ENCODE data around the gene RIC3.

The RIC3 gene

DNA sequence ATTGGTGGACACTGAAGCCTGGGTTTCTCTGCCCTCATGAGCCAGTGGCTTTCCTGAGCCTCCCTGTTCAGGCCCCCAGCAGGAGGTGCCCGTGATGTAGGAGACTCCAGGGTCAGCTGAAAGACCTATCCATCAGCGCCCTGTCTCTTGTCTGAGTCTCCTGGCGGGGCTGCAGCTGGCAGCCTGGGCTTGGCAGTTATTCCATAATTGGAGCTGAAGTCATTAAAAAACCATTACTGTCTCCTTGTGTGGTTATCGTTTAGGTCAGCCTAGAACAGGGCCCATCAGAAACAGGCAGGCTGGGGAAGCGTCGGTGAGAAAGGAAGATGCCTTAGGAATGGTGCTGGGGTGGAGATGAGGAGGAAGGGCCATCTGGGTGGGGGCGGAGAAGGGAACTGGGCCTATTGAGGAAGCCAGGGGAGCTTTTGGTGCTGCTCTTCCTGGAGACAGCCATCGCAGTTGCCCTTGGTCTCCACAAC is 82.8 kb downstream of the RIC3 start:
- no peak for DNase-seq

DNA sequence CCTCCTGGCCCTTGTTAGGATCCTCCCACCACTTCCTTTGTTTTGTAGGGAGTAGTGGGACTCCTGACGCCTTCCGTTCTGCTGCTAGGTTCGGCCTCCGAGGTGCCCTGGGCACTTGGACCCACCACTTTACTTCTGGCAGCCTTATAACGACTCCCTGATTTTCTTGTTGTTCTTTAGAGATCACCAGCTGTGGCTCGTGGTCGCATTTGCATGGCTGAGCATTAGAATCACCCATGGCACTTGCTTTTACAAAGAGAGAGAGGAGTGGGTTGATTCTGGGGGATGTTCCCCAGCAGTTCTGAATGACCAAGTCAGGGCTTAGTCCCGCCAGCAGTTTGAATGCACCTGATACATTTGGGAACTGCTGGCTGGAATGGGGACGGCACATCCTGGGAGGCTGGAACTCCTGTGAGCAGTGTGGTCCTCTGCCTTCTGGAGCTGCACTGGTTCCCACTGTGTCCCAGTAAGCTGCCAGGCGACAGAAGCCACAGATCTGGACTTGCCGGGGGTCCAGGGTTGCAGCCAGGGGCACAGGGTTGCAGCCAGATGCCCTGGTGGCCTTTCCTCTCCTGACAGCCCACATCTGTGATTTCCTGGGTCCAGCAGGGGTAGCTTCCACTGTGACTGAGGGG is 83.7 kb downstream of the RIC3 start:
- no peak for DNase-seq

DNA sequence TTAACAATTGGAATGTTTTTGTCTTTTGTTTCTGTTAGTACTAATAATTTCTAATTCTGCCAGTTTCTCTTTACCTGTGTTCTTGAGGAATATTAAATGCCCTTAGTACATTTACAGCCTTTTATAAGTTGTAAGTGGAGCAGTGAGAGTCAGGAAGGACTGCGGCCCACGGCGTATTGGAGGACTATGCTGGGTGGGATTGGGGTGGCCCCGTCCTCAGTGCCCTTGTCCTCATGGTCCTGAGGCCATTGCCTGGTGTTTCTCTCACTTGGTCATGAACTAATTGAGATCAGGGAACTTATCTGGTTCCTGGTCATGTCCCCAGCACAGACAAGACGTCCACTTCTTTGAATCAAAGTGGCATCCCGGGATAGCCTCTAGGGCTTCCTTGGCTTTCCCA is 84.5 kb downstream of the RIC3 start:
- DNase-seq, result no peak

DNA sequence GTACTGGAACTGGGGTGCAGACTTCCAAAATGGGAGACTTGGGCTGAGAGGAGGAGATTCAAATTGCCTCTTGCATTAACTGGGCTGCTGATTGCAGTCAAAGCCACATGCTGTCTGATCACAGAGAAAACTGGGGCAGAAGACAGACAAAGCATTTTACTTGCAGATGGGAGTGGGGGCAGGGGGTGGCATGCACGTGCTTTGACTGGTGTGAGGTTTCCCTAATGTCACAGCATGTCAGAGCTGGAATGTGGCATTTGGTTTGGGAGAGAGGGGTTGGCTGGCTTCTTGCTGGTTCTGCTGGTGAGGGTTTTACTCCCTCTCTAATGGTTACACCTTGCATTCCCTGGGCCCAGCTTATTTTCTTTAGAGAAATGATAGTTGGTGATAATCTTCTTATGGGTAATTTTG is 84.9 kb downstream of the RIC3 start:
- no peak for DNase-seq

DNA sequence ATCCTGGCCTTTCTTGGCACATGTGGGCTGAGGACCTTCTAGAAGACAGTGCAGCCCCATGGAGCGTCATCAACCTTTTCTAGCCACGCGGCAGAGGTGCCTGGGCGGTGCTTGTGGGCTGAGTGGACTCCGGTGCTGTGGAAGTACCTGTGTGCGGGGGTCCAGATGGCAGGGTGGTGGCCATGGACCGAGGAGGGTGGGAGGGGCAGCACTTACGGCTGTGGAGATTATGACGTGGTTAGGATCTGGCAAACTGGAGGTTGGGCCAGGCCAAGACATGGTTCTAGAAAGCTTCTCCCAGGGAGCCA is 85.8 kb downstream of the RIC3 start:
- DNase-seq, result no peak

DNA sequence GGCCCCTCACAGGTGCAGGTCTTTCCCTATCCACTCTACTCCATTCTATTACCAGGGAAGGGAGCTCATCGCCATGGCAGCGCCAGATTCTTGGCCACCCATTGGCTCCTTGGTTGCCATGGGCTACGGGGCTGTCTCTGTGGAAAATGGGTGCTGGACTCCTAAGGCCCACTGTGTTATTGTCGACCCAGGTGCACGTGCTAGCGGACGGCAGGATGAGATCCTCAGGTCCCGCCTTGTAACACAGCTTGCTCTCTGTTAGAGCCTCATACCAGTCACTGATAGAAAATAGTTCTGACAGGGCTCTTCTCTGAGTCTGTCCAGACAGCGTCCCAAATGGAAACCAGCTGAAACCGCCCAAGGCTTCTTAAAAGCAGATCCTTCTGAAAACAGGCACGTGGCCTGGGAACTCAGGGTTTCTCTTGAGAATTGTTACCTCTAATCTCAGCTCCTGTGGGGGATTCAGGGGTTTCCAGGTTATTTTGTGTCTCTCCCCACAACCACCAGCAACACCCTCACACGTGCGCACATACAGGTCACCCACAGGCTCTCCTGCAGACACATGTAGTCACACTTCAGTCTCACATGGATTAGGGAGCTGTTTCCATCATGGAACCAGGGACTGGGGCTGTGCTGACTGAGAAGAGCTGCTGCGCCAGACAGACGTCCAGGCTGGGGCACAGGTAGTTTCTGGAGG is 86.3 kb downstream of the RIC3 start:
- no peak for DNase-seq

DNA sequence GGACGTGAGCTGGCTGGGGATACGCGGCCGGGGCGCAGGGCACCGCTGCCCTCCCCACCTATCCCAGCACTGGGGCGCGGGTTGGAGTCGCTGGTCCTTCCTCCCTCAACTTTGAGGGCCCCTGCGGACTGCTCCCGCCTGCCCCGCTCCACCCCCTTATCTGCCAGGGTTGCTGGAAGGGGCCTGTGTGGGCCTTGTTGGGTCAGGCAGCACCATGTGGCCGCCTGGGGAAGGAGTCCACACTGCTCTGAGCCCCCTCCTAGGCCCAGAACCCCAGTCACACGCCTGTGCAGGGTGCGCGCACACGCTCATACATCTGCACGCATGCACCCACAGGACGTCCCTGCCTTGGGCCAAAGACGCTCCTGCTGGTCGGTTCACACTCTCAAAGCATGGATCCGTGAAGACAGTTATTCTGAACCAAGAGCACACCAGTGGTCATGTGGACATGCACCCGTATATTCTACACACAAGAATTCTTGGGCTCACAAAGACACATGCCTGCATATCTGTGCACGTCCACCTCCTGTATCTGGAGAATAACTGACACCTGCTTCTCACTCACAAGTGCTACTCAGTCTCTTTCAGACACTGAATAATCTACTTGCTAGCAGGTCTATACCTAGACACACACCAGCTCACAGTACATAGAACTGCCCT is 87.1 kb downstream of the RIC3 start:
- DNase-seq, result no peak

DNA sequence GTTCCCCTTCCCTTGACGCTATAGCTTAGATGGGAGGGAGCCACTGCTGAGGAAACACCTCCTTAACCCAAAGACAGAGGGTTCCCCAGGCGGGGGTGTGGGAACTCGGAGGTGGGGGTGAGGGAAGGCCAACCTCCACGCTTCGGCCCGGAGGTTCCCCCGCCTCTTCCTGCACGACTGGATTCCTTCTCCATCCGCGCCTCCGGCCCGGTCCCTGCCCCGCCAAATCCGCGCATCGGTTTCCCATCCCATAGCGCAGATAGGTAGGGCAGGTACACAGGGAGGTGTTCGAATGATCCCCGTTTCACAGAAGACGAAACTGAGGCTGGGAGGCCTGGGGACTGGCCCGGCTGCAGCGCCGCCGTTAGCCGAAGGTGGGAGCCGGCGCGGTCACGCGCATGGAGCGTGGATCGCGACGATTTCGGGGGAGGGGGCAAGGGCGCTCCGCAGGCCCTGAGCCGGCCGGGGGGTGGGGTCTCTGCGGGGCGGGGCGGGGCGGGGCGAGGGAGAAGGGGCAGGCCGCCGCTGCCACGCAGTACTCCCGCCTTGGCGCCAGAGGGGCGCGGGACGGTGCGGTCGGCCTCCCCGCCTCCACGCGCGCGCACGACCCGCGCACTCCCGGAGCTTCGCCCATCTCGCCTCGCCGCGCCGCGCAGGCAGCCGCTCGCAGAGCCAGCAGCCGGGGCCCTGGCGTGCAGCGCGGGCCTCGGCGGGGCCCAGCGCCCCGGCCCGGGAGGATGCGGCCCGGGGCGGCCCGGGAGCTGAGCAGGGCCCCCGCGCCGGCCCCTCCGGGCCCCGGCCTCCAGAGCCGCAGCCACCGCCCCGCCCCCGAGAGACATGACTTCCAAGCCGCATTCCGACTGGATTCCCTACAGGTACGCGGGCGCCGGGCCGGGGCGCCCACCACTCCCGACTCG is 87.9 kb downstream of the RIC3 start, which contains the start of gene TUB:
Gene TUB, plus strand, starts transcription at position 538 of the 917 bp plus-strand sequence. Its CDS starts 300 bp downstream, at position 838.
- DNase-seq, result no peak

DNA sequence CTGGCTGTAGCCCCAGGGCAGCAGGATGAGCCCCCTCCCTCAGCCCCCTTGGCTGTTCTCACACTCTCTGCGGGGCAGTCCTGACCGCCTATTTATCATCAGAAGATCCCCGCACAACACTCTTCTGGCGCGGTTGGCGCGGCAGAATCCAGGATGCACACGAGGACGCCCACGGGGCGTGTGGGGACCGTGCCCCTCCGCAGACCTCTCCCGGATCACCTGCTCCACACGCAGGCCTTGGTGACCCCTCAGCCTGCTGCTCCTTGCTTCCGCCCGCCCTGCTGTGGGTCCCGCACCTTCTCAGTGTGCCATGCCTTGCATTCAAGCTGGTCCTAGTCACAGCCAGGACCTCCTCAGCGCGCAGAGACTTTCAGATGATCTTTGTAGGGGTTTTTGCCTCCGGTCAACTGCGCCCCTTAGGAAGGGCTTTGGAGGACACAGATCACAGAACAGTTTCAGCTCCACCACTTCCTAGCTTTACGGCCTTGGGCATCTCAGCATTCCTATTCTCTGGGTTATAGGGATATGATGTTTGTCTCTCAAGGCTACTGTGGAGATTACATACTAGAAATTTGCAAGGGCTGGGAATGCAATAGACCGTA is 88.7 kb downstream of the RIC3 start:
- DNase-seq, result no peak

DNA sequence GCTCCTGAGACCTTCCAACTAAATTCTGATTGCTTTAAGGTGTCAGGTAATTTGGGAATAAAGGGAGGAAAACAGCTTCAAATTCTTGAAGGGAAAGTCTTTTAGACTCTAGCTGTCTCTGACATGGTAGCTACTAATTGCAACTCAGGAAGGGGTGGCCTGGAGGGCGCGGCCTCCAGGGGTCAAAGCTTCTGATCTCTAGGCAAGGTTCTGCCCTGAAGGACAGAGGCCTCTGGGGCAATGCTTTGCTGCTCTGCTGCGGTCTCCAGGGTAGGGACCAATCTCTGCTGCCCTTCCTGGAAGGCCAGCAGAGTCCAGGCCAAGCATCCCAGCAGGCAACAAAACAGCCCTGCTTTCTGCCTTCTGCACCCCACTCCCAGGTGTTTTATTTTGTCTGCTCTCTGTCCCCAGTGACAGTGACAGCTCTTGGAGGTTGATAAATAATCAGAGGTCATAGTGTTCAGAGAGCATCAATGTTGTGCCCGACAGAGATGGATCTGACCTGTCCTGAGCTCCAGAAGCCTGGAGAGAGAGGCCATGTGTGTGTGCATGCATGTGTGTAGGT is 89.6 kb downstream of the RIC3 start:
- no peak for DNase-seq

DNA sequence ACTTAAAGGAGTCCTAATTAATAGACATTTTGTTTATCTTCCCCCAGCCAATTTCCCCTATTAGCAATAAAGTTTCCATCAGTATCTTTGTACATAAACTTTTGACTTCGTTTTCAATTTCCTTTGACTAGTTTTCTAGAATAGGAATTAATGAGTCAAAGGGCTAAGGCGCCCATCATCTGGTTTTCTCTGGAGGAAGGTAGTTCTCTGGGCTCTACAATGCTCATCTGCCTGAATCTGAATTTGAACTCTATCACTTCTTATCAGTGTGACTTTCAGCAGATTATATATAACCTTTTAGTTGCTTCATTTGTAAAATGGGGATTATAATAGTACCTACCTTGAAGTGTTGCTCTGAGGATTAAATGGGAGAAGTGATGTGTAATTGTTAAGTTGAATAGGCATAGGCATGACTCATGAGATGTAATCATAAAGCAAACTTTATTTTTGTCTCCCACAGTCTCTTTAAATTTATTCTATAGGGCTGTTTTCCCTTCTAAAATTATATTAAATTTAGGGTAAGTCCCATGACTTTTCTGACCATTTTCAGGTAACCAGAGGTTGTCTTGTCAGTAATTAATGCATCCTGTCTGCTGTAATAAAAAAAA is 93.6 kb downstream of the RIC3 start:
- DNase-seq, result no peak

DNA sequence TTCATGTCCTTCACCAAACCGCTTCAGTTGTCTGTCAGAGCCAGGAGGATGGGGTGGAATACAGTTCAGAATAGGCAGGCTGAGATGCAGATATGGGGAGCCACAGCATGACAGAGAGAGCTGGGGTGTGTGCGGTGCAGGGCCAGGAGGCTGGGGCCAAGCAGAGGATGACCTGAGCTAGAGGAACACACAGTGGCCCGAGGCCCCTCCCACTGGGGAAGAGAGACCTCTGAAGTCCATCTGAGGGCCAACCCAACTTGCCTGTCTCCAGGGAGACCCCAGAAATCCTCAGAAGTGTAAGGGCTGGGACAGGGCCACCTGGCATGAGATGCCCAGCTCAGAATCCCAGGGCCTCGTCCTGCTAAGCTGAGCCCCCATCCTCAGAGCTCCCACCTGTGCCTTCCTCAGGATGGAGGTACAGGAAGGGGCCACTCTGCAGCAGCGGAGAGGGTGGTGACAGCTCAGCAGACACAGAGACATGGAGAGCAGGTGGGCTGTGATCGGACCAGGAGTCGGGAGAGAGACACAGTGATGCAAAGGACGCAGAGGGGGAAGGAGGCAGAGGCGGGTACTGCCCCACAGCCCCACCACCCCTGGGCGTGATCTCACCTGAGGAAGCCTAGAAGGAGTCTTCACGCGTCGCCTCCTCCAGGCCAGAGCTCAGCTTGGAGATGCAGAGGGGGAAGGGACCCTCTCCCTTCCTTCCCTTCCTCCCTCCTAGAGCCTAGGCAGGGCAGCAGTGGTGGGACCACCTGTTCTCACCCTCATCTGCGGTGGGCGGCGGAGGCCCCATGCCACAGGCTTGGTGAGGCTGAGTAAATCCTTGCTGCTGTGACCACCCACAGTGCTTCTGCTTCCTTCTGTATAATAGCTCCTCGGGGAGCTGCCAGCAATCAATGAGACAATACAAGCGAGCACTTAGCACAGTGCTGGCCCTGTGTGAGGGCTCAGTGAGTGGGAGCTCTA is 96.9 kb downstream of the RIC3 start:
- DNase-seq, result no peak

DNA sequence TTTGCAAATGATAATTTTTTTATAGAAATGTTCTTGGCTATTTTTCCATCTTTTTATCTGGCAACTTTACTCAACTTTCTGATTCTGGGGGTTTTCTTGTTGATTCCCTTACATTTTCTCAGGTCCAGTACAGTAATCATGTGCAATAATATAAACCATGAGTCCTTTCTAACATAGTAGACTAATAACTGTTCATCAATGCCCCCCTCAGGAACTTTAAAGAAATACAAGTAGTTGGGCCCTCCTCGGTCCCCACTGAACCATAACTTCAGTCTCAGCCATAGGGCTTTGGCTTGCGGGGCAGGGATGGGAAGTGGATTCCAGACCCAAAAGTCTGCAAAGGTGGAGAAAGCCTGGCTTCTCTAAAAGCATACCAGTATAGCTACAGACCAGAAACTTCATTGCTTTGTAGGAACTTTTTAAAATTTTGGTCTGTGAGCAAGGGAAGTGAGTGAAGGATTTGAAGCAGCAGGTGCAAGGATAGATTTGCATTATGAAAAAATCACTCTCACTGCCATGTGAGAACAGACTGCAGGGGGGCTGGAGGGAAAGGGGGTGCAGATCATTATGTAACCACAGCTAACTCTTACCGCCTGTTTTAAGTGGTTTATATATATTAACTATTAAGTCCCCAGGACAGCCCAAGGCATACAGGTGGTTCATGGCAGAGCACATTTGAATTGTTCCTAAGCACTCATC is 98.3 kb downstream of the RIC3 start:
- no peak for DNase-seq

DNA sequence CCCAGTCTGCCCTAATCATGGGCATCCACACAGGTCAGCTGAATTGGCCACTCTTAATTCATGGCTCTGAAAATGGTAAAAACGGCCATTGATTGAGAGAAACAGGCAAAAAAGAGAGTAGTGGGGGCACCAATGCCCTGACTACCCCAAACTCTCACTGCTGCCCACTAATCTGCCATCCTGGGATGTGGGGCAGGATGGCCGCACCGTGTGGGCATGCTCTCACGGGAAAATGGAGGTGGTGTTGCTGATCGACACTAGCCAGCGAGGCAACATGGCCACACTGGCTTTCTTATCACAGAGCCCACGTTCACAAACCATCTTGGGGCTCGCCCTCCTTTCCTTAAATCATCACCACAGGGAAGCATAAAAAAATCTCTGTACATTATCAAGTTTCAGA is 99.1 kb downstream of the RIC3 start:
- DNase-seq, result no peak

DNA sequence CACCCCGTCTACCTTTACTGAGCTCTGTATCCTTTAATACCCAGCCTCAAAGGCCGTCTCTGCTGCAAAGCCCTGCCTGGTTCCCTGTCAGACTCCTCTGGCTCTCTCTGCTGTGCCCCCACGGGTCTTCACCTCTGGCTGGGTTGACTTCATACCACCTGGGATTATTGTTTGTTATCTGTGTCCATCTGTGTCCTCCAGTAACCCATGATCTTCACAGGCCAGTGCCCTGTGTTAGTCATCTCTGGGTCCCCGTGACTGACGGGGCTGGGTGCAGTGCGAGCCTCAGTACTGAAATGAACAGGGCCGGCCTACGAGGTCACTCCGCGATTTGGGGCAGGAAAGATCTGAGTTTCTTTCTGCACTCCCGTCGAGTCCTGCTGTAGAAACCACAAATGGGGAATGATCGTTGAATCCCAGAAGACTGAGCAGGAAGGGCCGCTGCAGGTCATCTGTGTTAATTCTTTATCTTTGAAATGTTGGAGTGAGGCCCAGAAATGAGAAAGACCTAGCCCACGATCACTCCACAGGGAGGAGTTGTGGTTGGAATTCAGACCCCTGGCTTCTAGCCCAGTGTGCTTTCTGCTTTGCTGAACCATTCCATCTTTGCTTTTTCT is 100.1 kb downstream of the RIC3 start:
- no peak for DNase-seq

DNA sequence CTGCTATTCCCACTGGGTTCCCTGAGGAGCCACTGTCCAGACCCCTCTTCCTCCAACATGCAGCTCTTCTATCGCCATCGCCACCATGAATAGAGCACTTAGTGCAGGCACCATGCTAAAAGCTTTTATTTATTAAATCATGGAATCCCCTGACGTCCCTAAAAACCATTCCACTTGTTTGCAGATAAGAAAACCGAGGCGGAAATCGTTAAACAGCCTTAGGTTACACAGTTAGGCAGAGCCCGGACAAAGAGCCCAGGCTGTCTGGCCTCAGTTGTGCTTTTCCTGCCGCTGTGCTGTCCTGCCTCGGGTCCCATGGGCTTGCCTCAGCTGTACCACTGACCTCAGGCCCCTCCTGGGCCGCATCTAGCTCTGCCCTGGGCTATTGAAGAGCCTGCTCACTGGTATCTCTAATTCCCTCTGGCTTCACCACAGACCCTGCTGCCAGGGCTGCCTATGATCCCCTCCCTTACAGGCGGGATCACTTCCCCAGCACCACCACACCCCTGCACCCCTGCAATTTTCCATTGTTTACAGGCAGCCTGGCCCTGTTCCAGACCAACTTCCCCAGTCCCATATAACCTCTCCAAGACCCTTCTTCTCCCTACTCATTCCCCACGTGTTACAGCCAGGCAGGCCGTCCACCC is 100.8 kb downstream of the RIC3 start:
- no peak for DNase-seq

DNA sequence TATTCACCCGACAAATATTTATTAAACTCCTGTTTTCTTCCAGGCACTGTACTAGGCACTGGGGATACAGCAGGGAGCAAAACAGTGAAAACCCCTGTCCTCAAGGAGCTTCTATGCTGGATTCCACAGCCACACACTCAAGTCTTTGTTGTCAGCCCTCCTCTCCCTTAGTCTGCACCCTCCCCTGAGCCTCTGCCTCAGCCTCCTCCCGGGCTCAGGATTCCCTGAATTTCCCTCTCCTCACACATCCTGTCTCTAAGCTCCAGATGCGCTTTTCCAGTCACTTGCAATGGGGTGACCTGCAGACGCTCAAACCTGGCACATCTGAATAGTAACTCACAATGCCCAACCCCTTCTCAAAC is 101.3 kb downstream of the RIC3 start:
- DNase-seq, result no peak

DNA sequence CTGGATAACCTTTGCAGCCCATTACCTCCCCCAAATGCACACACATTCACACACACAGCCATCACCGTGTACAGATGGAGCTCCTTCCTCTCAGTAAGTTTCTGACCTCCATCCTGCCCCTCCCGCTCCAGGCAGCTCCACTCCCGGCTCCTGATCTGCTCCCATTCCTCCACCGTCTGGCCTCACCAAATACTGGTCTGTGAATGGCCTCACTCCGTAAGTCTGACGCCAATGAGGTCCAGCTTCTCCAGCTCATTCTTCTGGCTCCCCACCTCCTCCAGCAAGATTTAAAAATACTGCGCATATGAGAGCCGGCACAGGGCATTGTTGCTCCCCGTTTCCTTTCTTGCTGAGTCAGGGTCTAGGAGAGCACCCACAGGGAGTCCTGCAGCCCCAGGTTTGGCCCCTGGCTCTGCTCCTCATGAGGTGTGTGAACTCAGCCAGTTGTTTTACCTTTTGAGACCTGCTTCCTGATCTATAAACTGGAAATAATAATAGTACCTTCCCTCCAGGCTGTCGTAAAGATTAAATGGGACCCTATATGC is 101.8 kb downstream of the RIC3 start:
- DNase-seq, result no peak
